CD14-positive monocyte (primary cell): ENCODE data around the gene FBN1. TPM values are rescaled to one million over a fixed set of nuclear protein-coding genes. Genes with fewer than 3 reads are reported as not detected.
A peak's percentile ranks its signal among the peaks of the same experiment; 100 is the strongest.

Experiments
- DNase-seq, 3 donors: peaks; one replicate each; pipeline ENCODE4 v3.0.0-alpha.2; 2011 to 2022
- H2AFZ ChIP-seq: 2 replicates; pipeline ENCODE4 v1.6.0; 2012; ENCODE audit warnings: mild to moderate bottlenecking, low read depth, low read length, inconsistent platforms; ENCODE audit not compliant: insufficient read depth, poor library complexity, severe bottlenecking
- H3K27ac ChIP-seq, 2 donors: 1 replicate in 1 of 2; 2 replicates in 1 of 2; pipeline ENCODE4 v1.5.1; 2012 to 2013; ENCODE audit warnings: low read length in 2 of 2, control low read depth in 1 of 2, inconsistent platforms in 1 of 2, low read depth in 1 of 2, mild to moderate bottlenecking in 1 of 2
- H3K27me3 ChIP-seq, 2 donors: one replicate each; pipeline versions ENCODE4 v1.6.0 to v1.6.1; 2011 to 2013; ENCODE audit warnings: low read length in 2 of 2; ENCODE audit not compliant: control insufficient read depth in 2 of 2, insufficient read depth in 2 of 2
- H3K36me3 ChIP-seq, 2 donors: replicated peaks in 1 of 2; 1 replicate in 1 of 2; 2 replicates in 1 of 2; pipeline versions ENCODE4 v1.5.1 to v1.6.1; 2012 to 2013; ENCODE audit warnings: low read length in 2 of 2, control low read depth in 1 of 2, inconsistent platforms in 1 of 2, mild to moderate bottlenecking in 1 of 2; ENCODE audit not compliant: insufficient read depth in 2 of 2, control insufficient read depth in 1 of 2
- H3K4me1 ChIP-seq, 2 donors: 1 replicate in 1 of 2; 2 replicates in 1 of 2; pipeline versions ENCODE4 v1.5.1 to v1.6.1; 2012 to 2013; ENCODE audit warnings: low read length in 2 of 2, control low read depth in 1 of 2, inconsistent platforms in 1 of 2, mild to moderate bottlenecking in 1 of 2, moderate library complexity in 1 of 2; ENCODE audit not compliant: insufficient read depth in 2 of 2, control insufficient read depth in 1 of 2
- H3K4me2 ChIP-seq: replicated peaks from 2 replicates; pipeline ENCODE3; 2012; ENCODE audit warnings: low read length, moderate library complexity, mild to moderate bottlenecking; ENCODE audit not compliant: poor library complexity, severe bottlenecking; ENCODE audit errors: extremely low read depth
- H3K4me3 ChIP-seq, 3 experiments: fragments of 200-600 bp in 1 of 3; sonication (generic) in 1 of 3; replicated peaks in 1 of 3; 1 replicate in 2 of 3; 2 replicates in 1 of 3; pipeline ENCODE4 v1.5.1; 2011 to 2013; ENCODE audit warnings: low read length in 3 of 3, mild to moderate bottlenecking in 3 of 3, control low read depth in 2 of 3, low read depth in 2 of 3, inconsistent platforms in 1 of 3, moderate library complexity in 1 of 3
- H3K79me2 ChIP-seq: 2 replicates; pipeline ENCODE4 v1.6.0; 2012; ENCODE audit warnings: mild to moderate bottlenecking, control low read depth, inconsistent platforms, low read length, moderate library complexity; ENCODE audit not compliant: insufficient read depth
- H3K9ac ChIP-seq: 2 replicates; pipeline ENCODE4 v1.6.0; 2017; ENCODE audit warnings: low read length, mild to moderate bottlenecking; ENCODE audit not compliant: insufficient read depth, poor library complexity, severe bottlenecking
- H3K9me3 ChIP-seq, 2 donors: replicated peaks in 1 of 2; 1 replicate in 1 of 2; 2 replicates in 1 of 2; pipeline versions ENCODE4 v1.5.1 to v1.6.1; 2012 to 2013; ENCODE audit warnings: low read length in 2 of 2, control low read depth in 1 of 2; ENCODE audit not compliant: control insufficient read depth in 1 of 2, insufficient read depth in 1 of 2
- H4K20me1 ChIP-seq: 2 replicates; pipeline ENCODE4 v1.6.0; 2012; ENCODE audit warnings: mild to moderate bottlenecking, low read length, control low read depth, moderate library complexity; ENCODE audit not compliant: insufficient read depth
- H3K27ac Mint-ChIP-seq, 7 donors: one replicate each; pipeline ENCODE4 v1.8.0; 2020; ENCODE audit warnings: mild to moderate bottlenecking in 7 of 7, mixed read lengths in 7 of 7, moderate library complexity in 6 of 7, inconsistent platforms in 2 of 7
- H3K27me3 Mint-ChIP-seq, 3 donors: one replicate each; pipeline ENCODE4 v1.8.0; 2021 to 2022; ENCODE audit warnings: low read depth in 3 of 3, mild to moderate bottlenecking in 3 of 3, mixed read lengths in 3 of 3, moderate library complexity in 3 of 3, inconsistent platforms in 1 of 3
- H3K36me3 Mint-ChIP-seq, 2 donors: one replicate each; pipeline ENCODE4 v1.8.0; 2020; ENCODE audit warnings: mixed read lengths in 2 of 2, inconsistent platforms in 1 of 2, mild to moderate bottlenecking in 1 of 2
- H3K4me1 Mint-ChIP-seq: one replicate; pipeline ENCODE4 v1.8.0; 2020; ENCODE audit warnings: mild to moderate bottlenecking, mixed read lengths
- H3K4me3 Mint-ChIP-seq, 2 donors: one replicate each; pipeline ENCODE4 v1.8.0; 2020; ENCODE audit warnings: mild to moderate bottlenecking in 2 of 2, mixed read lengths in 2 of 2, moderate library complexity in 1 of 2
- H3K9me3 Mint-ChIP-seq, 7 donors: one replicate each; pipeline ENCODE4 v1.8.0; 2020 to 2022; ENCODE audit warnings: mixed read lengths in 7 of 7, mild to moderate bottlenecking in 6 of 7, moderate library complexity in 6 of 7, inconsistent platforms in 2 of 7
- CTCF ChIP-seq: fragments of 200-600 bp; IDR thresholded peaks from one replicate; pipeline ENCODE4 v1.8.0; 2022; ENCODE audit warnings: antibody characterized with exemption, mild to moderate bottlenecking
- WGBS: methylation state at CpG from one replicate; pipeline ENCODE4 v1.1.5; 2013; ENCODE audit warnings: missing lambda C conversion rate; ENCODE audit not compliant: insufficient coverage; 5-methylcytosine and 5-hydroxymethylcytosine counted together
- intact Hi-C, 2 donors: fragments of 100-400 bp; cut with micrococcal nuclease; formaldehyde crosslinking; loops; one replicate each; pipeline versions ENCODE4 v1.15.0 to v1.15.1; 2023
- polyA plus RNA-seq, 3 donors: library from polyadenylated mRNA; depleted of rRNA in 1 of 3; unstranded in 2 of 3; stranded (reverse) in 1 of 3; fragments of 300-500 nt in 2 of 3; fragments of >200 nt in 1 of 3; fragmentation: Illumina TruSeq in 2 of 3; gene quantifications; 1 replicate in 2 of 3; 2 replicates in 1 of 3; pipeline ENCODE4 v1.2.3, GENCODE V29; 2012 to 2021

FBN1 gene
- polyA plus RNA-seq, 3 donors: 0.29 TPM; not detected in 2

GRCh38 chr15:48555241-48555881, 90.1 kb downstream of the FBN1 start:
- H3K79me2 ChIP-seq: no peaks in the 10 kb centered on the region
- H3K4me3 ChIP-seq: no peak overlapping the region
- no peak overlapping the region for H3K27ac ChIP-seq
- no peak for DNase-seq
- 88% methylated on average over 5 of the region's 6 CpGs for WGBS
- Mint-ChIP-seq H3K9me3 (no peaks in the 10 kb centered on the region), H3K4me3 (no peak overlapping the region), H3K27me3 (peaks cover 0 to 5% (median 3%) of the 10 kb centered on the region in 3 donors), H3K4me1 (no peaks in the 10 kb centered on the region), H3K27ac (peak overlapping the region in 1 of 7 donors; percentile 42), H3K36me3 (peaks cover 0 to 3% of the 10 kb centered on the region in 2 donors)
- no peaks in the 10 kb centered on the region for H3K27me3 ChIP-seq
- H3K36me3 ChIP-seq: no peaks in the 10 kb centered on the region
- H4K20me1 ChIP-seq: no peaks in the 10 kb centered on the region
- intact Hi-C loops: no loop called here
- TF ChIP-seq CTCF: no peak
- H2AFZ ChIP-seq: no peak overlapping the region
- no peaks in the 10 kb centered on the region for H3K4me1 ChIP-seq
- H3K4me2 ChIP-seq: no peak overlapping the region
- H3K9me3 ChIP-seq: no peaks in the 10 kb centered on the region
- H3K9ac ChIP-seq: no peak overlapping the region

- Histone ChIP-seq H3K9me3 (no peaks in the 10 kb centered on the region), H3K4me1 (no peaks in the 10 kb centered on the region), H4K20me1 (no peaks in the 10 kb centered on the region), H3K79me2 (no peaks in the 10 kb centered on the region), H3K4me2 (no peak overlapping the region), H3K9ac (no peak overlapping the region), H3K27me3 (no peaks in the 10 kb centered on the region), H3K27ac (no peak overlapping the region), H3K36me3 (no peaks in the 10 kb centered on the region), H3K4me3 (no peak overlapping the region), H2AFZ (no peak overlapping the region)
- intact Hi-C loops: no loop called here
- Mint-ChIP-seq H3K4me1 (no peaks in the 10 kb centered on the region), H3K27me3 (peaks cover 0 to 5% (median 3%) of the 10 kb centered on the region in 3 donors), H3K27ac (no peak overlapping the region), H3K36me3 (peaks cover 0 to 3% of the 10 kb centered on the region in 2 donors), H3K4me3 (no peak overlapping the region), H3K9me3 (no peaks in the 10 kb centered on the region)
- WGBS: 94% methylated on average over 3 of the region's 5 CpGs
- no peak for DNase-seq
- no peak for TF ChIP-seq CTCF
Observed at GRCh38 chr15:48554112-48554511, 91.4 kb downstream of the FBN1 start.
